Uterus (tissue), 2 donors: ENCODE data around the gene SETBP1.

Source experiments
- CTCF ChIP-seq, 4 experiments: fragments of 200-600 bp in 2 of 4; fragments of 450-650 bp in 2 of 4; sonication (generic) in 2 of 4; IDR thresholded peaks; one replicate each; pipeline ENCODE4 v1.5.1; 2016 to 2019; ENCODE audit warnings: antibody characterized with exemption in 4 of 4, mild to moderate bottlenecking in 2 of 4, moderate library complexity in 1 of 4
- POLR2A ChIP-seq, 2 donors: fragments of 450-650 bp; IDR thresholded peaks; one replicate each; pipeline ENCODE4 v1.6.1; 2016; ENCODE audit warnings: antibody characterized with exemption in 2 of 2, mild to moderate bottlenecking in 1 of 2, moderate library complexity in 1 of 2

- TF ChIP-seq CTCF (IDR thresholded peaks at IDR 0.05) (no peak), POLR2A (IDR thresholded peaks at IDR 0.05) (no peak)
These were observed 276.8 kb downstream of the SETBP1 start for GRCh38 chr18:44957461-44957860.
